ENCODE data around the gene AGAP2.

AGAP2 gene

DNA sequence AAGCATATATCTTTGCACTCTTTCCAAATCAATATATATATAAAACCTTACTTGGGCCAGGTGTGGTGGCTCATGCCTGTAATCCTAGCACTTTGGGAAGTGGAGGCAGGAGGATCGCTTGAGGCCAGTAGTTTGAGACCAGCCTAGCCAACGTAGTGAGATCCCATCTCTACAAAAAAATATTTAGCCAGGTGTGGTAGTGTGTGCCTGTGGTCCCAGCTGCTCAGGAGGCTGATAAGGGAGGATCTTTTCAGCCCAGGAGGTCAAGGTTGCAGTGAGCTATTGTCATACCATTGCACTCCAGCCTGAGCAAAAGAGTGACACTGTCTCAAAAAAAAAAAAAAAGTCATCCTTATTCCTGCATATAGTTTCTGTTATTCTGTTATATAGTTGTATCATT is 30.2 kb downstream of the AGAP2 start:
- POLR2A ChIA-PET = interaction anchor here (0.6 kb wide), 1 partner anchor 53 kb away, joined by 4 read pairs; no protein-coding TSS in a partner anchor
- Histone ChIP-seq H3K27ac (ENCODE audit: extremely low read depth, low read depth, low read length) (no peak overlapping the region), H3K36me3 (ENCODE audit: control insufficient read depth in 2 of 2, insufficient read depth in 1 of 2, low read length in 2 of 2) (peaks cover 16 to 23% of the 10 kb centered on the region in 2 experiments), H3K4me1 (ENCODE audit: control insufficient read depth, insufficient read depth, low read length) (no peaks in the 10 kb centered on the region), H3K9me3 (ENCODE audit: control insufficient read depth, insufficient read depth, low read depth, low read length) (no peaks in the 10 kb centered on the region; the same call in 1 of the 2 replicates), H3K4me3 (ENCODE audit: low read depth, low read length) (no peak overlapping the region)
- CTCF ChIA-PET = interaction anchor here (0.6 to 1.3 kb wide), 2 partner anchors 9 to 83 kb away, joined by 3 to 4 read pairs; no protein-coding TSS in a partner anchor
- TF ChIP-seq KLF8 (tag by site-specific recombination; IDR thresholded peaks at IDR 0.05) (no peak), ZNF19 (tag by site-specific recombination; IDR thresholded peaks at IDR 0.05; ENCODE audit: low read depth) (no peak)

DNA sequence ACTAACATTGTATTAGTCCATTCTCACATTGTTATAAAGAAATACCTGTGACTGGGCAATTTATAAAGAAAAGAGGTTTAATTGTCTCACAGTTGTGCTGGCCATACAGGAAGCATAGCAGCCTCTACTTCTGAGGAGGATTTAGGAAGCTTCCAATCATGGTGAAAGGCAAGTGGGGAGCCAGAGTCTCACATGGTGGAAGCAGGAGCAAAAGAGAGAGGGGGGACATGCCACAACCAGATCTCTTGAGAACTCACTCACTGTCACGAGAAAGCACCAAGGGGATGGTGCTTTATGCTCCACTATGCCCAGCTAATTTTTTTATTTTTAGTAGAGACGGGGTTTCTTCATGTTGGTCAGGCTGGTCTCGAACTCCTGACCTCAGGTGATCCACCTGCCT is 31.3 kb downstream of the AGAP2 start:
- peaks cover 23 to 29% of the 10 kb centered on the region in 2 experiments for H3K36me3 ChIP-seq (ENCODE audit: control insufficient read depth in 2 of 2, insufficient read depth in 1 of 2, low read length in 2 of 2)
- no peak overlapping the region for H3K27ac ChIP-seq (ENCODE audit: extremely low read depth, low read depth, low read length)
- CTCF ChIA-PET = interaction anchor here (0.7 to 1.3 kb wide), 3 partner anchors 10 to 123 kb away, joined by 3 to 4 read pairs (median 3); no protein-coding TSS in a partner anchor
- POLR2A ChIA-PET = no interaction called here
- H3K9me3 ChIP-seq (ENCODE audit: control insufficient read depth, insufficient read depth, low read depth, low read length) = no peaks in the 10 kb centered on the region; the same call in 1 of the 2 replicates
- H3K4me3 ChIP-seq (ENCODE audit: low read depth, low read length) = no peak overlapping the region
- TF ChIP-seq ZNF416 (tag by site-specific recombination; IDR thresholded peaks at IDR 0.05) (no peak), ZNF302 (tag by site-specific recombination; IDR thresholded peaks at IDR 0.05; ENCODE audit: low read depth) (no peak), ZNF112 (tag by site-specific recombination; IDR thresholded peaks at IDR 0.05) (no peak), ZNF19 (tag by site-specific recombination; IDR thresholded peaks at IDR 0.05; ENCODE audit: low read depth) (no peak), ZNF521 (tag by site-specific recombination; IDR thresholded peaks at IDR 0.05) (no peak), SP2 (tag by site-specific recombination; IDR thresholded peaks at IDR 0.05) (no peak), ZNF146 (tag by site-specific recombination; IDR thresholded peaks at IDR 0.05) (no peak), ZNF621 (tag by site-specific recombination; IDR thresholded peaks at IDR 0.05) (no peak), TCF7L2 (IDR thresholded peaks at IDR 0.05; ENCODE audit: borderline replicate concordance, low read depth, low read length) (no peak)
- TF ChIP-seq, protein P1, sequence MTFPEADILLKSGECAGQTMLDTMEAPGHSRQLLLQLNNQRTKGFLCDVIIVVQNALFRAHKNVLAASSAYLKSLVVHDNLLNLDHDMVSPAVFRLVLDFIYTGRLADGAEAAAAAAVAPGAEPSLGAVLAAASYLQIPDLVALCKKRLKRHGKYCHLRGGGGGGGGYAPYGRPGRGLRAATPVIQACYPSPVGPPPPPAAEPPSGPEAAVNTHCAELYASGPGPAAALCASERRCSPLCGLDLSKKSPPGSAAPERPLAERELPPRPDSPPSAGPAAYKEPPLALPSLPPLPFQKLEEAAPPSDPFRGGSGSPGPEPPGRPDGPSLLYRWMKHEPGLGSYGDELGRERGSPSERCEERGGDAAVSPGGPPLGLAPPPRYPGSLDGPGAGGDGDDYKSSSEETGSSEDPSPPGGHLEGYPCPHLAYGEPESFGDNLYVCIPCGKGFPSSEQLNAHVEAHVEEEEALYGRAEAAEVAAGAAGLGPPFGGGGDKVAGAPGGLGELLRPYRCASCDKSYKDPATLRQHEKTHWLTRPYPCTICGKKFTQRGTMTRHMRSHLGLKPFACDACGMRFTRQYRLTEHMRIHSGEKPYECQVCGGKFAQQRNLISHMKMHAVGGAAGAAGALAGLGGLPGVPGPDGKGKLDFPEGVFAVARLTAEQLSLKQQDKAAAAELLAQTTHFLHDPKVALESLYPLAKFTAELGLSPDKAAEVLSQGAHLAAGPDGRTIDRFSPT (tag by site-specific recombination; IDR thresholded peaks at IDR 0.05) = no peak
- TF ChIP-seq, protein P2, sequence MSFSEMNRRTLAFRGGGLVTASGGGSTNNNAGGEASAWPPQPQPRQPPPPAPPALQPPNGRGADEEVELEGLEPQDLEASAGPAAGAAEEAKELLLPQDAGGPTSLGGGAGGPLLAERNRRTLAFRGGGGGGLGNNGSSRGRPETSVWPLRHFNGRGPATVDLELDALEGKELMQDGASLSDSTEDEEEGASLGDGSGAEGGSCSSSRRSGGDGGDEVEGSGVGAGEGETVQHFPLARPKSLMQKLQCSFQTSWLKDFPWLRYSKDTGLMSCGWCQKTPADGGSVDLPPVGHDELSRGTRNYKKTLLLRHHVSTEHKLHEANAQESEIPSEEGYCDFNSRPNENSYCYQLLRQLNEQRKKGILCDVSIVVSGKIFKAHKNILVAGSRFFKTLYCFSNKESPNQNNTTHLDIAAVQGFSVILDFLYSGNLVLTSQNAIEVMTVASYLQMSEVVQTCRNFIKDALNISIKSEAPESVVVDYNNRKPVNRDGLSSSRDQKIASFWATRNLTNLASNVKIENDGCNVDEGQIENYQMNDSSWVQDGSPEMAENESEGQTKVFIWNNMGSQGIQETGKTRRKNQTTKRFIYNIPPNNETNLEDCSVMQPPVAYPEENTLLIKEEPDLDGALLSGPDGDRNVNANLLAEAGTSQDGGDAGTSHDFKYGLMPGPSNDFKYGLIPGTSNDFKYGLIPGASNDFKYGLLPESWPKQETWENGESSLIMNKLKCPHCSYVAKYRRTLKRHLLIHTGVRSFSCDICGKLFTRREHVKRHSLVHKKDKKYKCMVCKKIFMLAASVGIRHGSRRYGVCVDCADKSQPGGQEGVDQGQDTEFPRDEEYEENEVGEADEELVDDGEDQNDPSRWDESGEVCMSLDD (tag by site-specific recombination; IDR thresholded peaks at IDR 0.05) = no peak
- TF ChIP-seq, protein P3, sequence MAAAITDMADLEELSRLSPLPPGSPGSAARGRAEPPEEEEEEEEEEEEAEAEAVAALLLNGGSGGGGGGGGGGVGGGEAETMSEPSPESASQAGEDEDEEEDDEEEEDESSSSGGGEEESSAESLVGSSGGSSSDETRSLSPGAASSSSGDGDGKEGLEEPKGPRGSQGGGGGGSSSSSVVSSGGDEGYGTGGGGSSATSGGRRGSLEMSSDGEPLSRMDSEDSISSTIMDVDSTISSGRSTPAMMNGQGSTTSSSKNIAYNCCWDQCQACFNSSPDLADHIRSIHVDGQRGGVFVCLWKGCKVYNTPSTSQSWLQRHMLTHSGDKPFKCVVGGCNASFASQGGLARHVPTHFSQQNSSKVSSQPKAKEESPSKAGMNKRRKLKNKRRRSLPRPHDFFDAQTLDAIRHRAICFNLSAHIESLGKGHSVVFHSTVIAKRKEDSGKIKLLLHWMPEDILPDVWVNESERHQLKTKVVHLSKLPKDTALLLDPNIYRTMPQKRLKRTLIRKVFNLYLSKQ (tag by site-specific recombination; IDR thresholded peaks at IDR 0.05; ENCODE audit: borderline replicate concordance) = no peak
- TF ChIP-seq, protein P4, sequence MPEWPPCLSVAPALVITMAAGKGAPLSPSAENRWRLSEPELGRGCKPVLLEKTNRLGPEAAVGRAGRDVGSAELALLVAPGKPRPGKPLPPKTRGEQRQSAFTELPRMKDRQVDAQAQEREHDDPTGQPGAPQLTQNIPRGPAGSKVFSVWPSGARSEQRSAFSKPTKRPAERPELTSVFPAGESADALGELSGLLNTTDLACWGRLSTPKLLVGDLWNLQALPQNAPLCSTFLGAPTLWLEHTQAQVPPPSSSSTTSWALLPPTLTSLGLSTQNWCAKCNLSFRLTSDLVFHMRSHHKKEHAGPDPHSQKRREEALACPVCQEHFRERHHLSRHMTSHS (tag by site-specific recombination; IDR thresholded peaks at IDR 0.05) = no peak
- no peaks in the 10 kb centered on the region for H3K4me1 ChIP-seq (ENCODE audit: control insufficient read depth, insufficient read depth, low read length)

DNA sequence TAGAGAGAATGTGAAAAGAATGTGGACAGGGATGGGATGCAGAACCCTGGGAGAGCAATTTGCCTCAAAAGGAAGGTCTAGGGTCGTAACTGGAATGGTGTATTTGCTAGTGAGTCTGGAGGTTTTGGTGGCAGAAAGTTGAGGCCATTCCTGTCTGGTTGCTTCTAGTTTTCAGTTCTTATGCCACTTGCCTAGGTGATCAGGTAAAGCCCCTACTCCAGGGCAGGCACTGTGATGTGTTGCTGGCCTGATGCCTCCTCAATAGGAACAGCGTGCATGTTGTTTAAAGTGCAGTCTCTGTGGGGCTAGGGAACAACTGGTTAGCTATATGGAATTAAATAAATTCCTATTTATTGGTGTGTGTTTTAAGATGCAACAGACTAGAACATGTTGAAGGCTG is 38.2 kb downstream of the AGAP2 start:
- TF ChIP-seq, protein P5, sequence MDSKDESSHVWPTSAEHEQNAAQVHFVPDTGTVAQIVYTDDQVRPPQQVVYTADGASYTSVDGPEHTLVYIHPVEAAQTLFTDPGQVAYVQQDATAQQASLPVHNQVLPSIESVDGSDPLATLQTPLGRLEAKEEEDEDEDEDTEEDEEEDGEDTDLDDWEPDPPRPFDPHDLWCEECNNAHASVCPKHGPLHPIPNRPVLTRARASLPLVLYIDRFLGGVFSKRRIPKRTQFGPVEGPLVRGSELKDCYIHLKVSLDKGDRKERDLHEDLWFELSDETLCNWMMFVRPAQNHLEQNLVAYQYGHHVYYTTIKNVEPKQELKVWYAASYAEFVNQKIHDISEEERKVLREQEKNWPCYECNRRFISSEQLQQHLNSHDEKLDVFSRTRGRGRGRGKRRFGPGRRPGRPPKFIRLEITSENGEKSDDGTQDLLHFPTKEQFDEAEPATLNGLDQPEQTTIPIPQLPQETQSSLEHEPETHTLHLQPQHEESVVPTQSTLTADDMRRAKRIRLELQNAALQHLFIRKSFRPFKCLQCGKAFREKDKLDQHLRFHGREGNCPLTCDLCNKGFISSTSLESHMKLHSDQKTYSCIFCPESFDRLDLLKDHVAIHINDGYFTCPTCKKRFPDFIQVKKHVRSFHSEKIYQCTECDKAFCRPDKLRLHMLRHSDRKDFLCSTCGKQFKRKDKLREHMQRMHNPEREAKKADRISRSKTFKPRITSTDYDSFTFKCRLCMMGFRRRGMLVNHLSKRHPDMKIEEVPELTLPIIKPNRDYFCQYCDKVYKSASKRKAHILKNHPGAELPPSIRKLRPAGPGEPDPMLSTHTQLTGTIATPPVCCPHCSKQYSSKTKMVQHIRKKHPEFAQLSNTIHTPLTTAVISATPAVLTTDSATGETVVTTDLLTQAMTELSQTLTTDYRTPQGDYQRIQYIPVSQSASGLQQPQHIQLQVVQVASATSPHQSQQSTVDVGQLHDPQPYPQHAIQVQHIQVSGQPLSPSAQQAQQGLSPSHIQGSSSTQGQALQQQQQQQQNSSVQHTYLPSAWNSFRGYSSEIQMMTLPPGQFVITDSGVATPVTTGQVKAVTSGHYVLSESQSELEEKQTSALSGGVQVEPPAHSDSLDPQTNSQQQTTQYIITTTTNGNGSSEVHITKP (tag by site-specific recombination; IDR thresholded peaks at IDR 0.05) = no peak
- TF ChIP-seq ZNF248 (tag by site-specific recombination; IDR thresholded peaks at IDR 0.05) = no peak
- H3K4me1 ChIP-seq (ENCODE audit: control insufficient read depth, insufficient read depth, low read length) = no peaks in the 10 kb centered on the region
- H3K4me3 ChIP-seq (ENCODE audit: low read depth, low read length) = no peak overlapping the region
- no peaks in the 10 kb centered on the region; the same call in 1 of the 2 replicates for H3K9me3 ChIP-seq (ENCODE audit: control insufficient read depth, insufficient read depth, low read depth, low read length)
- ChIA-PET CTCF (no interaction called here), POLR2A (no interaction called here)
- peaks cover 25 to 50% of the 10 kb centered on the region in 2 experiments for H3K36me3 ChIP-seq (ENCODE audit: control insufficient read depth in 2 of 2, insufficient read depth in 1 of 2, low read length in 2 of 2)
- H3K27ac ChIP-seq (ENCODE audit: extremely low read depth, low read depth, low read length) = no peak overlapping the region
